Suprapubic skin (tissue), 4 donors: ENCODE results near the gene IGF2BP2. TPM values are rescaled to one million over a fixed set of nuclear protein-coding genes. Genes with fewer than 3 reads are reported as not detected.

ENCODE experiments used
- DNase-seq, 2 donors: peaks; one replicate each; pipeline ENCODE4 v3.0.0-alpha.2; 2019; ENCODE audit warnings: low spot score in 2 of 2
- H3K27ac ChIP-seq: fragments of 200-600 bp; sonication (generic); one replicate; pipeline ENCODE4 v1.5.1; 2019
- H3K27me3 ChIP-seq: fragments of 200-600 bp; sonication (generic); one replicate; pipeline ENCODE4 v1.5.1; 2019
- H3K36me3 ChIP-seq: fragments of 200-600 bp; sonication (generic); one replicate; pipeline ENCODE4 v1.5.1; 2019
- H3K4me1 ChIP-seq: fragments of 200-600 bp; sonication (generic); one replicate; pipeline ENCODE4 v1.5.1; 2019
- H3K4me3 ChIP-seq: fragments of 200-600 bp; sonication (generic); one replicate; pipeline ENCODE4 v1.5.1; 2019; ENCODE audit warnings: mild to moderate bottlenecking
- H3K9me3 ChIP-seq: fragments of 200-600 bp; sonication (generic); one replicate; pipeline ENCODE4 v1.5.1; 2019
- CTCF ChIP-seq, 2 donors: fragments of 200-600 bp in 1 of 2; fragments of 450-650 bp in 1 of 2; sonication (generic) in 1 of 2; IDR thresholded peaks; one replicate each; pipeline ENCODE4 v1.5.1; 2016 to 2019; ENCODE audit warnings: antibody characterized with exemption in 2 of 2, mild to moderate bottlenecking in 1 of 2, moderate library complexity in 1 of 2
- EP300 ChIP-seq: sonication (generic); formaldehyde crosslinking; IDR thresholded peaks from one replicate; pipeline ENCODE4 v1.6.1; 2017; ENCODE audit warnings: antibody characterized with exemption
- POLR2A ChIP-seq, 2 donors: fragments of 450-650 bp; IDR thresholded peaks; one replicate each; pipeline ENCODE4 v1.6.1; 2017; ENCODE audit warnings: antibody characterized with exemption in 2 of 2, mild to moderate bottlenecking in 2 of 2, moderate library complexity in 2 of 2
- POLR2AphosphoS5 ChIP-seq, 3 donors: sonication (generic); formaldehyde crosslinking; IDR thresholded peaks; one replicate each; pipeline ENCODE4 v1.6.1; 2017; ENCODE audit warnings: antibody characterized with exemption in 3 of 3
- WGBS: methylation state at CpG from one replicate; pipeline ENCODE4 v1.1.5; 2018; 5-methylcytosine and 5-hydroxymethylcytosine counted together
- total RNA-seq, 4 donors: library from RNA; depleted of rRNA; stranded (reverse); fragments of >200 nt; gene quantifications; one replicate each; pipeline ENCODE4 v1.1.0, GENCODE V29; 2016

Gene IGF2BP2
- total RNA-seq, 4 donors from 2014 or later: 7.6 to 29.9 (median 8.4) TPM

- Histone ChIP-seq H3K4me1 (peaks cover 17% of the 10 kb centered on the region), H3K27me3 (no peaks in the 10 kb centered on the region), H3K36me3 (no peaks in the 10 kb centered on the region), H3K9me3 (no peaks in the 10 kb centered on the region), H3K27ac (peak overlapping the region; percentile 14), H3K4me3 (peak overlapping the region; percentile 27)
- TF ChIP-seq EP300 (no peak), POLR2A (IDR thresholded peaks at IDR 0.05) (no peak), POLR2AphosphoS5 (IDR thresholded peaks at IDR 0.05) (no peak), CTCF (IDR thresholded peaks at IDR 0.05) (no peak)
- DNase-seq: no peak
- 5% methylated on average over 5 of the region's 5 CpGs for WGBS
These were observed 64.3 kb downstream of the IGF2BP2 start for GRCh38 chr3:185760550-185760949.

GRCh38 chr3:185760088-185760487, 64.8 kb downstream of the IGF2BP2 start:
- 20% methylated on average over 2 of the region's 2 CpGs for WGBS
- H3K36me3 ChIP-seq: no peaks in the 10 kb centered on the region
- no peaks in the 10 kb centered on the region for H3K9me3 ChIP-seq
- H3K27ac ChIP-seq: peak overlapping the region; percentile 14
- no peak for DNase-seq
- H3K4me1 ChIP-seq: peaks cover 13% of the 10 kb centered on the region
- no peaks in the 10 kb centered on the region for H3K27me3 ChIP-seq
- TF ChIP-seq CTCF (IDR thresholded peaks at IDR 0.05): no peak
- TF ChIP-seq EP300: no peak
- TF ChIP-seq POLR2A (IDR thresholded peaks at IDR 0.05): no peak
- TF ChIP-seq POLR2AphosphoS5 (IDR thresholded peaks at IDR 0.05): no peak
- peak overlapping the region; percentile 27 for H3K4me3 ChIP-seq

GRCh38 chr3:185759512-185759911, 65.3 kb downstream of the IGF2BP2 start:
- no peak for DNase-seq
- Histone ChIP-seq H3K9me3 (no peaks in the 10 kb centered on the region), H3K27me3 (no peaks in the 10 kb centered on the region), H3K4me1 (peaks cover 12% of the 10 kb centered on the region), H3K27ac (peak overlapping the region; percentile 14), H3K4me3 (no peak overlapping the region), H3K36me3 (no peaks in the 10 kb centered on the region)
- TF ChIP-seq POLR2AphosphoS5 (IDR thresholded peaks at IDR 0.05) (no peak), EP300 (no peak), POLR2A (IDR thresholded peaks at IDR 0.05) (no peak), CTCF (IDR thresholded peaks at IDR 0.05) (no peak)
- WGBS: 89% methylated on average over 6 of the region's 6 CpGs

- Histone ChIP-seq H3K27ac (peak overlapping the region; percentile 26), H3K36me3 (no peaks in the 10 kb centered on the region), H3K9me3 (no peaks in the 10 kb centered on the region), H3K4me1 (peaks cover 10% of the 10 kb centered on the region), H3K4me3 (no peak overlapping the region), H3K27me3 (no peaks in the 10 kb centered on the region)
- 42% methylated on average over 1 of the region's 1 CpG for WGBS
- no peak for TF ChIP-seq CTCF (IDR thresholded peaks at IDR 0.05)
- no peak for TF ChIP-seq POLR2AphosphoS5 (IDR thresholded peaks at IDR 0.05)
- TF ChIP-seq POLR2A (IDR thresholded peaks at IDR 0.05): no peak
- no peak for TF ChIP-seq EP300
- DNase-seq: no peak
These were observed 65.9 kb downstream of the IGF2BP2 start for GRCh38 chr3:185758912-185759311.

- Histone ChIP-seq H3K4me1 (peaks cover 10% of the 10 kb centered on the region), H3K27ac (no peak overlapping the region), H3K9me3 (no peaks in the 10 kb centered on the region), H3K27me3 (no peaks in the 10 kb centered on the region), H3K36me3 (no peaks in the 10 kb centered on the region), H3K4me3 (no peak overlapping the region)
- TF ChIP-seq POLR2AphosphoS5 (IDR thresholded peaks at IDR 0.05) (no peak), CTCF (IDR thresholded peaks at IDR 0.05) (no peak), POLR2A (IDR thresholded peaks at IDR 0.05) (no peak), EP300 (no peak)
- WGBS: 95% methylated on average over 2 of the region's 2 CpGs
- DNase-seq: no peak
These were observed 67.7 kb downstream of the IGF2BP2 start for GRCh38 chr3:185757176-185757575.
